Measurements from ENCODE around the gene ZNF862. TPM values are rescaled to one million over a fixed set of nuclear protein-coding genes. Genes with fewer than 3 reads are reported as not detected.

The ZNF862 gene
- total and polyA plus RNA-seq, 2 donors (not counting 3 experiments of a cell fraction or from before 2014, with no cell fraction given): 10.8 to 14.7 TPM

GRCh38 chr7:149884541-149884940, 46.4 kb downstream of the ZNF862 start:
- Histone ChIP-seq H3K27me3 (ENCODE audit: control insufficient read depth in 2 of 2, insufficient read depth in 2 of 2, low read length in 2 of 2) (no peaks in the 10 kb centered on the region), H3K4me1 (ENCODE audit: control insufficient read depth, extremely low read depth, insufficient read depth, low read length) (no peaks in the 10 kb centered on the region), H3K9me3 (replicated peaks; ENCODE audit: control insufficient read depth, insufficient read depth, low read length) (no peaks in the 10 kb centered on the region), H2AFZ (ENCODE audit: low read depth, low read length) (no peak overlapping the region), H3K27ac (ENCODE audit: insufficient read depth, low read depth, low read length) (no peak overlapping the region), H3K9ac (replicated peaks; ENCODE audit: extremely low read depth, insufficient read depth, low read length) (no peak overlapping the region), H3K9me1 (replicated peaks; ENCODE audit: control insufficient read depth, extremely low read depth, insufficient read depth, low read length) (no peaks in the 10 kb centered on the region), H4K20me1 (replicated peaks; ENCODE audit: control insufficient read depth, extremely low read depth, insufficient read depth, low read length) (no peaks in the 10 kb centered on the region), H3K79me2 (ENCODE audit: control insufficient read depth, insufficient read depth, low read length) (no peaks in the 10 kb centered on the region), H3K36me3 (ENCODE audit: control insufficient read depth in 2 of 2, extremely low read depth in 1 of 2, insufficient read depth in 2 of 2, low read length in 2 of 2) (no peaks in the 10 kb centered on the region), H3K4me2 (ENCODE audit: insufficient read depth, low read length) (no peak overlapping the region), H3K4me3 (replicated peaks in 1 of 3; ENCODE audit: insufficient read depth in 1 of 3, low read depth in 1 of 3, low read length in 3 of 3) (no peak overlapping the region)
- ChIA-PET CTCF (interaction anchor here (0.9 to 2.3 kb wide), 6 partner anchors 13 to 222 kb away, joined by 3 to 10 read pairs (median 3); no protein-coding TSS in a partner anchor), POLR2A (no interaction called here)
- no TSS peak for BruUV-seq (replicated peaks)
- TF ChIP-seq EZH2 (IDR thresholded peaks at IDR 0.05; ENCODE audit: borderline replicate concordance, low read depth, low read length, severe bottlenecking): no peak
- no peak for TF ChIP-seq POLR2AphosphoS5 (IDR thresholded peaks at IDR 0.05; ENCODE audit: insufficient read depth, low read depth, low read length)
- TF ChIP-seq JUN (IDR thresholded peaks at IDR 0.05; ENCODE audit: borderline replicate concordance, insufficient read depth, insufficient read length, low read depth): no peak
- FAIRE-seq (no peak), DNase-seq (ENCODE audit: low read depth, low spot score) (no peak)
- dilution Hi-C loops (cut with MboI; ENCODE audit: extremely low pct_ligation_motif_present, low sequenced_read_pairs) (no loop called here), intact Hi-C loops (cut with micrococcal nuclease) (loop anchor here (5.0 kb wide), 1 partner anchor 163 kb away; no protein-coding TSS in a partner anchor)

- dilution Hi-C loops (cut with MboI; ENCODE audit: extremely low pct_ligation_motif_present, low sequenced_read_pairs): no loop called here
- DNase-seq (ENCODE audit: low read depth, low spot score): no peak
- intact Hi-C loops (cut with micrococcal nuclease): no loop called here
Observed at GRCh38 chr7:149885191-149886017, 47.2 kb downstream of the ZNF862 start.

More at GRCh38 chr7:149885191-149886017, 47.2 kb downstream of the ZNF862 start:
- Histone ChIP-seq H2AFZ (ENCODE audit: low read depth, low read length) (no peak overlapping the region), H3K9me1 (replicated peaks; ENCODE audit: control insufficient read depth, extremely low read depth, insufficient read depth, low read length) (no peaks in the 10 kb centered on the region), H3K4me1 (ENCODE audit: control insufficient read depth, extremely low read depth, insufficient read depth, low read length) (no peaks in the 10 kb centered on the region), H3K4me2 (ENCODE audit: insufficient read depth, low read length) (no peak overlapping the region), H3K9me3 (replicated peaks; ENCODE audit: control insufficient read depth, insufficient read depth, low read length) (no peaks in the 10 kb centered on the region), H3K36me3 (ENCODE audit: control insufficient read depth in 2 of 2, extremely low read depth in 1 of 2, insufficient read depth in 2 of 2, low read length in 2 of 2) (no peaks in the 10 kb centered on the region), H3K4me3 (replicated peaks in 1 of 3; ENCODE audit: insufficient read depth in 1 of 3, low read depth in 1 of 3, low read length in 3 of 3) (no peak overlapping the region), H3K27me3 (ENCODE audit: control insufficient read depth in 2 of 2, insufficient read depth in 2 of 2, low read length in 2 of 2) (no peaks in the 10 kb centered on the region), H3K27ac (ENCODE audit: insufficient read depth, low read depth, low read length) (no peak overlapping the region), H3K79me2 (ENCODE audit: control insufficient read depth, insufficient read depth, low read length) (no peaks in the 10 kb centered on the region), H4K20me1 (replicated peaks; ENCODE audit: control insufficient read depth, extremely low read depth, insufficient read depth, low read length) (no peaks in the 10 kb centered on the region), H3K9ac (replicated peaks; ENCODE audit: extremely low read depth, insufficient read depth, low read length) (no peak overlapping the region)
- ChIA-PET CTCF (no interaction called here), POLR2A (no interaction called here)
- TF ChIP-seq POLR2A (IDR thresholded peaks at IDR 0.05; ENCODE audit: low read depth, low read length) (no peak), GATA2 (IDR thresholded peaks at IDR 0.05; ENCODE audit: insufficient read depth, insufficient read length, low read depth, low read length) (no peak), EZH2 (IDR thresholded peaks at IDR 0.05; ENCODE audit: borderline replicate concordance, low read depth, low read length, severe bottlenecking) (no peak)
- BruUV-seq (replicated peaks): no TSS peak
- FAIRE-seq: no peak

Measured in endothelial cell of umbilical vein (primary cell).